ENCODE results near the gene NDC80.
A peak's percentile ranks its signal among the peaks of the same experiment; 100 is the strongest.
"Not testable (repeated sequence)": the region's sequence is repeated elsewhere in the genome, so short reads cannot be mapped to it uniquely, and the experiment has no call there.

NDC80 gene

GRCh38 chr18:2618009-2618408, 46.7 kb downstream of the NDC80 start:
- DNase-seq (ENCODE audit: low read depth in 1 of 2, low spot score in 1 of 2), result no peak

- DNase-seq (ENCODE audit: low read depth in 1 of 2, low spot score in 1 of 2), result no peak
Measured at GRCh38 chr18:2625217-2625616, 53.9 kb downstream of the NDC80 start.

GRCh38 chr18:2627821-2628276, 56.5 kb downstream of the NDC80 start:
- DNase-seq (ENCODE audit: low read depth in 1 of 2, low spot score in 1 of 2), result no peak

- DNase-seq (ENCODE audit: low read depth in 1 of 2, low spot score in 1 of 2), result no peak
Measured at GRCh38 chr18:2629003-2629402, 57.6 kb downstream of the NDC80 start.

- no peak for DNase-seq (ENCODE audit: low read depth in 1 of 2, low spot score in 1 of 2)
Measured at GRCh38 chr18:2635586-2635985, 64.2 kb downstream of the NDC80 start.

GRCh38 chr18:2636126-2636631, 64.8 kb downstream of the NDC80 start:
- no peak for DNase-seq (ENCODE audit: low read depth in 1 of 2, low spot score in 1 of 2)

GRCh38 chr18:2641638-2642037, 70.3 kb downstream of the NDC80 start:
- no peak for DNase-seq (ENCODE audit: low read depth in 1 of 2, low spot score in 1 of 2)

GRCh38 chr18:2642771-2643170, 71.4 kb downstream of the NDC80 start:
- no peak for DNase-seq (ENCODE audit: low read depth in 1 of 2, low spot score in 1 of 2)

- DNase-seq (ENCODE audit: low read depth in 1 of 2, low spot score in 1 of 2), result no peak
Measured at GRCh38 chr18:2644535-2644934, 73.2 kb downstream of the NDC80 start.

- DNase-seq (ENCODE audit: low read depth in 1 of 2, low spot score in 1 of 2), result no peak
Measured at GRCh38 chr18:2651981-2652380, 80.6 kb downstream of the NDC80 start.

- no peak for DNase-seq (ENCODE audit: low read depth in 1 of 2, low spot score in 1 of 2)
Measured at GRCh38 chr18:2653467-2653866, 82.1 kb downstream of the NDC80 start.

- no peak for DNase-seq (ENCODE audit: low read depth in 1 of 2, low spot score in 1 of 2)
Measured at GRCh38 chr18:2654169-2654927, 83.0 kb downstream of the NDC80 start.

GRCh38 chr18:2654928-2655177, 83.5 kb downstream of the NDC80 start:
- peak; percentile 63 to 65 for DNase-seq (ENCODE audit: low read depth in 1 of 2, low spot score in 1 of 2)

- peak; percentile 80 to 89 for DNase-seq (ENCODE audit: low read depth in 1 of 2, low spot score in 1 of 2)
Measured at GRCh38 chr18:2655178-2655953, 84.0 kb downstream of the NDC80 start, which contains the start of gene SMCHD1. SMCHD1 (plus strand) TSS chr18:2655726; CDS start chr18:2656076, 350 bp downstream.

GRCh38 chr18:2655954-2656236, 84.5 kb downstream of the NDC80 start:
- no peak for DNase-seq (ENCODE audit: low read depth in 1 of 2, low spot score in 1 of 2)

GRCh38 chr18:2656237-2656980, 85.1 kb downstream of the NDC80 start:
- peak; percentile 20 to 31 for DNase-seq (ENCODE audit: low read depth in 1 of 2, low spot score in 1 of 2)

GRCh38 chr18:2656981-2657512, 85.7 kb downstream of the NDC80 start:
- DNase-seq (ENCODE audit: low read depth in 1 of 2, low spot score in 1 of 2), result no peak

GRCh38 chr18:2657788-2658458, 86.6 kb downstream of the NDC80 start:
- no peak for DNase-seq (ENCODE audit: low read depth in 1 of 2, low spot score in 1 of 2)

- DNase-seq (ENCODE audit: low read depth in 1 of 2, low spot score in 1 of 2), result not testable (repeated sequence)
Measured at GRCh38 chr18:2660849-2661248, 89.5 kb downstream of the NDC80 start.

GRCh38 chr18:2662288-2662687, 90.9 kb downstream of the NDC80 start:
- not testable (repeated sequence) for DNase-seq (ENCODE audit: low read depth in 1 of 2, low spot score in 1 of 2)

GRCh38 chr18:2662990-2663389, 91.6 kb downstream of the NDC80 start:
- no peak for DNase-seq (ENCODE audit: low read depth in 1 of 2, low spot score in 1 of 2)
